K562 (cell line): Measurements from ENCODE around the gene RABGAP1L. TPM values are rescaled to one million over a fixed set of nuclear protein-coding genes. Genes with fewer than 3 reads are reported as not detected.
A peak's percentile ranks its signal among the peaks of the same experiment; 100 is the strongest.

ENCODE experiments used
- ATAC-seq: fragments of 200-7000 bp; cut with Tn5 transposase; 3 replicates; pipeline ENCODE4 v1.9.1; 2020; ENCODE audit warnings: moderate library complexity
- BruUV-seq: library from RNA; stranded (reverse); fragments of 400-500 nt; replicated peaks from 2 replicates; lab custom pipeline; 2021; lab: Mats Ljungman, UMichigan
- CTCF ChIA-PET: fragments of 300-600 bp; formaldehyde crosslinking; extraction: SDS; loops from one replicate; lab custom pipeline; 2021; ENCODE audit warnings: low intra/inter-chr PET ratio; lab: Yijun Ruan, JAX
- POLR2A ChIA-PET: fragments of 300-600, 350-650 bp; sonication (Branson Sonifier 250); formaldehyde crosslinking; extraction: SDS; loops from one replicate; lab custom pipeline; 2021; ENCODE audit warnings: antibody characterized with exemption, inconsistent platforms; lab: Yijun Ruan, JAX
- DNase-seq, 4 experiments: peaks; one replicate each; pipeline versions ENCODE4 v3.0.0 to v3.0.0-alpha.2; 2011 to 2018; ENCODE audit warnings: low spot score in 3 of 4, mixed read lengths in 3 of 4; ENCODE audit errors: extremely low read depth in 1 of 4
- FAIRE-seq: peaks from 2 replicates; lab custom pipeline; 2011; peaks lifted over from hg19 to GRCh38; lab: Jason Lieb, UNC
- H2AFZ ChIP-seq: 2 replicates; pipeline ENCODE4 v1.6.0; 2011; ENCODE audit warnings: low read depth, low read length, control low read depth, inconsistent platforms
- H3K27ac ChIP-seq: fragments of 200-600 bp; 3 replicates; pipeline ENCODE4 v1.8.0; 2011; ENCODE audit warnings: low read depth, mild to moderate bottlenecking, control low read depth, inconsistent platforms, low read length, moderate library complexity, mixed read lengths; ENCODE audit errors: extremely low read depth
- H3K27me3 ChIP-seq, 2 experiments: fragments of 300-600 bp in 1 of 2; 2 replicates in 1 of 2; 3 replicates in 1 of 2; pipeline versions ENCODE4 v1.6.0 to v1.8.0; 2011; ENCODE audit warnings: inconsistent platforms in 2 of 2, low read length in 2 of 2, mild to moderate bottlenecking in 1 of 2, mixed read lengths in 1 of 2, moderate library complexity in 1 of 2; ENCODE audit not compliant: control insufficient read depth in 2 of 2, insufficient read depth in 2 of 2
- H3K36me3 ChIP-seq: fragments of 300-600 bp; 3 replicates; pipeline ENCODE4 v1.8.0; 2011; ENCODE audit warnings: mild to moderate bottlenecking, low read length, inconsistent platforms; ENCODE audit not compliant: control insufficient read depth, insufficient read depth
- H3K4me1 ChIP-seq, 2 experiments: fragments of 200-600 bp in 1 of 2; replicated peaks in 1 of 2; 2 replicates in 1 of 2; 3 replicates in 1 of 2; pipeline versions ENCODE4 v1.5.1 to v1.8.0; 2011; ENCODE audit warnings: inconsistent platforms in 2 of 2, low read length in 2 of 2, mild to moderate bottlenecking in 1 of 2, mixed read lengths in 1 of 2, moderate library complexity in 1 of 2; ENCODE audit not compliant: control insufficient read depth in 2 of 2, insufficient read depth in 2 of 2
- H3K4me2 ChIP-seq: 2 replicates; pipeline ENCODE4 v1.6.1; 2011; ENCODE audit warnings: low read length, control low read depth, inconsistent platforms, mixed read lengths; ENCODE audit not compliant: insufficient read depth
- H3K4me3 ChIP-seq: fragments of 200-600 bp; sonication (generic), shearing (Covaris generic); 2 replicates; pipeline ENCODE4 v1.5.1; 2016; ENCODE audit warnings: control low read depth, inconsistent platforms
- H3K79me2 ChIP-seq: fragments of 200-600 bp; 3 replicates; pipeline ENCODE4 v1.8.0; 2011; ENCODE audit warnings: low read length, inconsistent platforms; ENCODE audit not compliant: control insufficient read depth, insufficient read depth
- H3K9ac ChIP-seq, 2 experiments: 2 replicates each; pipeline versions ENCODE4 v1.6.0 to v1.6.1; 2011; ENCODE audit warnings: low read depth in 2 of 2, low read length in 2 of 2, control low read depth in 1 of 2, inconsistent platforms in 1 of 2, mild to moderate bottlenecking in 1 of 2, mixed read lengths in 1 of 2; ENCODE audit not compliant: insufficient read depth in 1 of 2
- H3K9me1 ChIP-seq: one replicate; pipeline ENCODE4 v1.6.0; 2011; ENCODE audit warnings: inconsistent platforms, mild to moderate bottlenecking, low read length, moderate library complexity; ENCODE audit not compliant: control insufficient read depth, insufficient read depth
- H3K9me3 ChIP-seq: replicated peaks from 2 replicates; pipeline ENCODE4 v1.5.1; 2011; ENCODE audit warnings: low read depth, low read length, inconsistent platforms; ENCODE audit not compliant: control insufficient read depth, insufficient read depth
- H4K20me1 ChIP-seq: replicated peaks from 2 replicates; pipeline ENCODE4 v1.6.1; 2011; ENCODE audit warnings: low read length, inconsistent platforms, mixed read lengths; ENCODE audit not compliant: control insufficient read depth, insufficient read depth
- CXXC5 ChIP-seq: fragments of 250-450 bp; sonication (Bioruptor Pico); IDR thresholded peaks from 2 replicates; pipeline ENCODE4 v1.8.0; 2022; ENCODE audit warnings: inconsistent platforms, mild to moderate bottlenecking, moderate library complexity
- ESRRA ChIP-seq: fragments of 450-650 bp; IDR thresholded peaks from 2 replicates; pipeline ENCODE4 v1.6.1; 2014; ENCODE audit warnings: low read depth, mild to moderate bottlenecking, moderate library complexity, borderline replicate concordance
- FOXP4 ChIP-seq: sonication (generic); formaldehyde crosslinking; IDR thresholded peaks from 2 replicates; pipeline ENCODE4 v1.8.0; 2022; ENCODE audit warnings: mild to moderate bottlenecking, missing genetic modification reagents, borderline replicate concordance
- MEIS2 ChIP-seq: fragments of 450-650 bp; IDR thresholded peaks from 2 replicates; pipeline ENCODE4 v1.6.1; 2014; ENCODE audit warnings: mild to moderate bottlenecking; ENCODE audit not compliant: partially characterized antibody
- MLLT1 ChIP-seq, 2 experiments: fragments of 450-650 bp; IDR thresholded peaks; 2 replicates each; pipeline ENCODE4 v1.6.1; 2016
- NR2C1 ChIP-seq, 2 experiments: fragments of 450-650 bp; IDR thresholded peaks; 2 replicates each; pipeline ENCODE4 v1.6.1; 2017; ENCODE audit warnings: mild to moderate bottlenecking in 2 of 2, antibody characterized with exemption in 1 of 2, inconsistent platforms in 1 of 2, missing compliant biosample characterization in 1 of 2, missing genetic modification characterization in 1 of 2
- PKNOX1 ChIP-seq: fragments of 450-650 bp; IDR thresholded peaks from 2 replicates; pipeline ENCODE4 v1.6.1; 2016
- ZBTB2 ChIP-seq: fragments of 450-650 bp; IDR thresholded peaks from 2 replicates; pipeline ENCODE4 v1.6.1; 2016; ENCODE audit warnings: antibody characterized with exemption
- ZNF280B ChIP-seq: fragments of 250-450 bp; sonication (Bioruptor Pico); IDR thresholded peaks from 2 replicates; pipeline ENCODE4 v1.5.1; 2021; ENCODE audit warnings: mild to moderate bottlenecking
- WGBS: fragments of 100-300 bp; shearing (Covaris generic); methylation state at CpG from one replicate; pipeline ENCODE4 v1.1.6; 2016; ENCODE audit warnings: low coverage, mixed read lengths; ENCODE audit not compliant: insufficient coverage; ENCODE audit errors: missing lambda C conversion rate; 5-methylcytosine and 5-hydroxymethylcytosine counted together
- in situ Hi-C: fragments of 300-500 bp; cut with MboI; formaldehyde crosslinking; loops from 4 replicates; pipeline ENCODE4 v1.15.0; 2018; ENCODE audit warnings: inconsistent platforms, mixed read lengths
- intact Hi-C: fragments of 100-400 bp; cut with micrococcal nuclease; formaldehyde crosslinking; loops from 2 replicates; pipeline ENCODE4 v1.14.2; 2022
- polyA plus RNA-seq, 8 experiments: library from polyadenylated mRNA; depleted of rRNA in 4 of 8; stranded (reverse) in 5 of 8; unstranded in 3 of 8; fragments of >200 nt; fragmentation: Nextera tagmentation in 2 of 8; fragmentation: Illumina TruSeq in 1 of 8; extraction: Ambion mirVana in 2 of 8; extraction: Trizol in 1 of 8; gene quantifications; 2 replicates each; pipeline versions ENCODE4 v1.2.1 to v1.2.3, GENCODE V29; 2011 to 2014; ENCODE audit warnings: inconsistent platforms in 1 of 8, missing spikeins in 1 of 8
- total RNA-seq, 7 experiments: library from RNA; depleted of rRNA in 6 of 7; stranded (reverse); fragments of >200 nt in 6 of 7; fragmentation: Illumina TruSeq in 2 of 7; extraction: Trizol in 2 of 7; gene quantifications; 2 replicates each; pipeline versions ENCODE4 v1.2.1 to v1.2.3, GENCODE V29; 2011 to 2021; ENCODE audit warnings: low replicate concordance in 1 of 7

RABGAP1L gene
- total and polyA plus RNA-seq, 9 of the 15 experiments (the other 6 are each of a cell fraction or from before 2014, with no cell fraction given), result 16.5 to 44.9 (median 26.7) TPM

GRCh38 chr1:174967845-174968705, 808.8 kb downstream of the RABGAP1L start (continued):
- no peak for TF ChIP-seq ZNF280B (CRISPR knock-in tag)
- TF ChIP-seq ZBTB2, result 0 out of 2 replicates have a peak, but pooled peaks have one; percentile 17

GRCh38 chr1:174968750-174969244, 809.5 kb downstream of the RABGAP1L start:
- intact Hi-C loops, result no loop called here
- in situ Hi-C loops, result no loop called here
- peak overlapping the region; percentile 47; the same call in 1 of the 2 replicates for H2AFZ ChIP-seq
- WGBS, result 32% methylated on average over 5 of the region's 5 CpGs
- ChIA-PET CTCF (no interaction called here), POLR2A (interaction anchor here (0.7 kb wide), 1 partner anchor 220 kb away, joined by 3 read pairs; no protein-coding TSS in a partner anchor)
- H3K9ac ChIP-seq, result no peak overlapping the region
- H3K9me1 ChIP-seq, result no peaks in the 10 kb centered on the region
- H3K4me1 ChIP-seq, result peaks cover 3 to 59% of the 10 kb centered on the region in 2 experiments; a peak in 4 of 5 replicates
- peaks cover 4% of the 10 kb centered on the region; the same call in 1 of the 3 replicates for H3K79me2 ChIP-seq
- no peaks in the 10 kb centered on the region for H3K27me3 ChIP-seq
- DNase-seq, result peak in 2 of 4 experiments; percentile 36 to 57
- BruUV-seq, result no TSS peak
- no peak overlapping the region for H3K4me3 ChIP-seq
- no peak for FAIRE-seq
- peak overlapping the region; percentile 4; the same call in 1 of the 2 replicates for H3K4me2 ChIP-seq
- peaks cover 10% of the 10 kb centered on the region; the same call in 2 of the 3 replicates for H3K36me3 ChIP-seq
- H3K27ac ChIP-seq, result peak overlapping the region; percentile 40; the same call in 1 of the 3 replicates
- no peaks in the 10 kb centered on the region for H4K20me1 ChIP-seq
- no peak for ATAC-seq
- H3K9me3 ChIP-seq, result no peaks in the 10 kb centered on the region
- TF ChIP-seq PKNOX1, result 0 out of 2 replicates have a peak, but pooled peaks have one; percentile 29
- peak; percentile 59; the same call in 1 of the 2 replicates for TF ChIP-seq NR2C1 (IDR thresholded peaks at IDR 0.05)
- peak; percentile 65 for TF ChIP-seq NR2C1 (tag; IDR thresholded peaks at IDR 0.05)
- peak; percentile 23; the same call in 1 of the 2 replicates for TF ChIP-seq CXXC5
- 0 out of 4 replicates have a peak, but pooled peaks of 1 of the 2 experiments have one; percentile 21 for TF ChIP-seq MLLT1 (IDR thresholded peaks at IDR 0.05)
- TF ChIP-seq FOXP4 (CRISPR knock-in tag), result no peak
- peak; percentile 82 for TF ChIP-seq MEIS2
- peak; percentile 23; the same call in 1 of the 2 replicates for TF ChIP-seq ESRRA
